Raji (cell line): Measurements from ENCODE around the gene PARP11.

Experiments used
- POLR2A ChIP-seq: IDR thresholded peaks from 2 replicates; pipeline ENCODE4 v1.6.1; 2011; ENCODE audit warnings: low read depth, low read length, control low read depth; ENCODE audit not compliant: insufficient read depth

The PARP11 gene

DNA sequence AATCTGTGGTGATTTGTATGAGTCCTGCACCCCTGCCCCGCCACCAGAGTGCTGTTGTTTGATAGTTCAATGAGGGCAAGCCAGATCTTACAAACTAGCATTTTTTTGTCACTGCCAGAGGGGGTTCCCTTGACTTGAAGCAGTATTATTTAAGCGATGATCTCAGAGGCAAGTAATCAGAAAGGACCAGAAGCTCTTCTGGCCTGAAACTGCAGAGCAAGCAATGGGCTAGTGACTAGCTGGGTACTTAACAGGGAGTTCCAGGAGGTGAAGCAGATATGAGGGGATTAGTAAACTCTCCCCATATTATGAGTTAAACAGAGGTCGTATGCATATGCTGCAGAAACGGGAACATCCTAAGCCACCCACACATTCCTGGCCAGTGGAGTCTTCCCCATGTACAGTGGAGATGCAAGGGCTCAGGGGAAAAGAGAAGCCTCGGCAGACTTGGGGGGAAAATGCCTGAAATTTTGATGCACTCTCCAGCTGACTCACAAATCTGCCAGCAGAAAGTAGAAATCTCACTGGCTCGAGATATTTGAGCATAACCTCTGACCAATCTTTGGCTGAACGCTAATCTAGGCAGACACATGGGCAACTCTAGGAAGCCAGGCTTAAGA, 112.0 kb downstream of the PARP11 start:
- no peak for TF ChIP-seq POLR2A

DNA sequence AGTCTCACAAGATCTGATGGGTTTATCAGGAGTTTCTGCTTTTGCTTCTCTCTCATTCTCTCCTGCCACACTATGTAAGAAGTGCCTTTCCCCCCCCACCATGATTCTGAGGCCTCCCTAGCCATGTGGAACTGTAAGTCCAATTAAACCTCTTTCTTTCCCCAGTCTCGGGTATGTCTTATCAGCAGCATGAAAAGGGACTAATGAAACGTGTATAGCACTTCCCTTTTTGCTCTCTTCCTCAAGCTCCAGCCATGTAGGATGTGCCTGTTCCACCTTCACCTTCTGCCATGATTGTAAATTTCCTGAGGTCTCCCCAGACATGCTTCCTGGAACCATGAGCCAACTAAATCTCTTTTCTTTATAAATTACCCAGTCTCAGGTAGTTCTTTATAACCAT, 113.3 kb downstream of the PARP11 start:
- TF ChIP-seq POLR2A, result no peak
